Neural progenitor cell (in vitro differentiated cells): ENCODE data around the gene VWA7. TPM values are rescaled to one million over a fixed set of nuclear protein-coding genes. Genes with fewer than 3 reads are reported as not detected.

Experiments used
- DNase-seq: peaks from one replicate; pipeline ENCODE4 v3.0.0-alpha.2; 2016; ENCODE audit warnings: low spot score
- H2AFZ ChIP-seq: fragments of 200-600 bp; sonication (generic); replicated peaks from 2 replicates; pipeline ENCODE4 v1.6.1; 2016; ENCODE audit warnings: antibody characterized with exemption
- H3F3A ChIP-seq: fragments of 200-600 bp; sonication (generic); 2 replicates; pipeline ENCODE4 v1.6.1; 2016; ENCODE audit warnings: antibody characterized with exemption, low read depth
- H3K27ac ChIP-seq: fragments of 200-600 bp; sonication (generic); 2 replicates; pipeline ENCODE4 v1.5.1; 2016; ENCODE audit warnings: mild to moderate bottlenecking
- H3K27me3 ChIP-seq: fragments of 200-600 bp; sonication (generic); 2 replicates; pipeline ENCODE4 v1.6.1; 2016; ENCODE audit warnings: mild to moderate bottlenecking, moderate library complexity
- H3K36me3 ChIP-seq: fragments of 200-600 bp; sonication (generic); 2 replicates; pipeline ENCODE4 v1.5.1; 2016
- H3K4me1 ChIP-seq: fragments of 200-600 bp; sonication (generic); 2 replicates; pipeline ENCODE4 v1.6.1; 2016; ENCODE audit warnings: mixed run types
- H3K4me2 ChIP-seq: fragments of 200-600 bp; sonication (generic); 2 replicates; pipeline ENCODE4 v1.6.1; 2016
- H3K4me3 ChIP-seq: fragments of 200-600 bp; sonication (generic); 2 replicates; pipeline ENCODE4 v1.5.1; 2016
- H3K79me2 ChIP-seq: fragments of 200-600 bp; sonication (generic); 2 replicates; pipeline ENCODE4 v1.6.1; 2016; ENCODE audit warnings: low read depth
- H3K9ac ChIP-seq: fragments of 200-600 bp; sonication (generic); 2 replicates; pipeline ENCODE4 v1.6.1; 2016
- H3K9me3 ChIP-seq: fragments of 200-600 bp; sonication (generic); 2 replicates; pipeline ENCODE4 v1.5.1; 2016; ENCODE audit warnings: low read depth
- H4K20me1 ChIP-seq: fragments of 200-600 bp; sonication (generic); 2 replicates; pipeline ENCODE4 v1.6.1; 2016; ENCODE audit warnings: low read depth
- H3K27ac Mint-ChIP-seq: 3 replicates; pipeline ENCODE4 v1.8.0; 2021; ENCODE audit warnings: mixed read lengths
- H3K27me3 Mint-ChIP-seq: 2 replicates; pipeline ENCODE4 v1.8.0; 2022; ENCODE audit warnings: low read depth, mild to moderate bottlenecking, inconsistent platforms, moderate library complexity, mixed read lengths; ENCODE audit not compliant: insufficient read depth
- H3K36me3 Mint-ChIP-seq: 3 replicates; pipeline ENCODE4 v1.8.0; 2021; ENCODE audit warnings: mixed read lengths
- H3K4me1 Mint-ChIP-seq: 3 replicates; pipeline ENCODE4 v1.8.0; 2021; ENCODE audit warnings: mixed read lengths
- H3K4me3 Mint-ChIP-seq: 3 replicates; pipeline ENCODE4 v1.8.0; 2021; ENCODE audit warnings: mild to moderate bottlenecking, moderate library complexity, mixed read lengths
- H3K9me3 Mint-ChIP-seq: 3 replicates; pipeline ENCODE4 v1.8.0; 2020; ENCODE audit warnings: mixed read lengths
- EZH2 ChIP-seq: fragments of 200-600 bp; sonication (generic); IDR thresholded peaks from 2 replicates; pipeline ENCODE4 v1.6.1; 2017; ENCODE audit warnings: antibody characterized with exemption, mild to moderate bottlenecking, moderate library complexity
- EZH2phosphoT487 ChIP-seq: fragments of 200-600 bp; sonication (generic); IDR thresholded peaks from 2 replicates; pipeline ENCODE4 v1.6.1; 2017; ENCODE audit warnings: antibody characterized with exemption
- total RNA-seq: library from RNA; depleted of rRNA; stranded (reverse); fragments of >200 nt; gene quantifications from 2 replicates; pipeline ENCODE4 v1.2.3, GENCODE V29; 2015; ENCODE audit warnings: low replicate concordance
- TF ChIP-seq, protein P1 (sequence below): fragments of 200-600 bp; sonication (generic); IDR thresholded peaks from 2 replicates; pipeline ENCODE4 v1.5.1; 2017; ENCODE audit warnings: antibody characterized with exemption, mild to moderate bottlenecking

The VWA7 gene
- total RNA-seq, 1 donor from 2014 or later, result 0.34 TPM

DNA sequence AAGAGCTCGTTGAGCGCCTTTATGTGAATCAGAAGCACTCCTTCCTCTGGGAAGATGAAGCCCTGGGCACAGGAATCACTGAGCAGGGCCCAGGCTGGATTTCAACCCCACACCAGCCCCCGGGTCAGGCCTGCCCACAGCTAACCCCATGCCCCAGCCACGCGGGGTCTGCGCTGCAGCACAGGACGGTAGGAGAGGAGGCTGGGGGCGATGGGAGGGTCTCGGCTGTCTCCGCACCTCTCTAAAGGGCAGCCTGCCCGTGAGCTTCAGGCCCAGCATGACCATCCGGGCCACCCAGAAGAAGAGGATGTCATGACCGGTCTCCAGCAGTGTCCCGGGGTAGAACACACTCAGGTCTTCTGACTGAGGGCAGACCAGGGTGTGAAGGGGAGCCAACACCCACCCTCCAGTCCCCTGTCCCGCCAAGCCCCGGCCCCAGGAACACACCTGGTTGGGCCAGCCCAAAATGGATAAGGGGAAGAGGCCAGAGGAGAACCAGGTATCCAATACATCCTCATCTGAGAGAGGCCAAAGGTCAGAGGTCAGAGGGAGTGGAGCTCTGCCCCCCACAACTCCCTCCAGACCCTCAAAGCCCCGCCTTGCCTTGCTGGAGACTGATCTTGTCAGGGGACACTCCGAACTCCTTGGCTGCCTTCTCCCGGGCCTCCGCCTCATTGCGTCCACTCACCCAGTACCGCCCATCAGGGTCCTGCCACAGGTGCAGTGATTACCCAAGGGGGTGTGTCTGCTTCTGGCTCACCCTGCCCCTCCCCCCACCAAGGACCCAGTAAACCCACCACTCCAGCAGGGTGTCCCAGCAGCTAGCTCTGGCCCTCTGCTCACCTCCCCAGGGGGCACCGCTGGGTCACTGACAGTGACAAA, 4.4 kb upstream of the VWA7 start:
- no peak overlapping the region for H3K27ac Mint-ChIP-seq
- no peak overlapping the region for H3K27ac ChIP-seq
- H3K36me3 ChIP-seq, result no peaks in the 10 kb centered on the region
- no peak overlapping the region for H3K9ac ChIP-seq
- no peak overlapping the region for H3K4me2 ChIP-seq
- H4K20me1 ChIP-seq, result no peaks in the 10 kb centered on the region
- H3K4me3 ChIP-seq, result no peak overlapping the region
- H3K79me2 ChIP-seq, result no peaks in the 10 kb centered on the region
- H3K4me1 Mint-ChIP-seq, result peaks cover under 1% of the 10 kb centered on the region
- no peak overlapping the region for H3K4me3 Mint-ChIP-seq
- H3K9me3 ChIP-seq, result no peaks in the 10 kb centered on the region
- H2AFZ ChIP-seq, result no peak overlapping the region
- peaks cover 2% of the 10 kb centered on the region for H3K27me3 Mint-ChIP-seq
- H3K9me3 Mint-ChIP-seq, result no peaks in the 10 kb centered on the region
- H3K27me3 ChIP-seq, result no peaks in the 10 kb centered on the region
- DNase-seq, result no peak
- H3F3A ChIP-seq, result no peaks in the 10 kb centered on the region
- TF ChIP-seq EZH2 (no peak), EZH2phosphoT487 (no peak)
- TF ChIP-seq, protein P1, sequence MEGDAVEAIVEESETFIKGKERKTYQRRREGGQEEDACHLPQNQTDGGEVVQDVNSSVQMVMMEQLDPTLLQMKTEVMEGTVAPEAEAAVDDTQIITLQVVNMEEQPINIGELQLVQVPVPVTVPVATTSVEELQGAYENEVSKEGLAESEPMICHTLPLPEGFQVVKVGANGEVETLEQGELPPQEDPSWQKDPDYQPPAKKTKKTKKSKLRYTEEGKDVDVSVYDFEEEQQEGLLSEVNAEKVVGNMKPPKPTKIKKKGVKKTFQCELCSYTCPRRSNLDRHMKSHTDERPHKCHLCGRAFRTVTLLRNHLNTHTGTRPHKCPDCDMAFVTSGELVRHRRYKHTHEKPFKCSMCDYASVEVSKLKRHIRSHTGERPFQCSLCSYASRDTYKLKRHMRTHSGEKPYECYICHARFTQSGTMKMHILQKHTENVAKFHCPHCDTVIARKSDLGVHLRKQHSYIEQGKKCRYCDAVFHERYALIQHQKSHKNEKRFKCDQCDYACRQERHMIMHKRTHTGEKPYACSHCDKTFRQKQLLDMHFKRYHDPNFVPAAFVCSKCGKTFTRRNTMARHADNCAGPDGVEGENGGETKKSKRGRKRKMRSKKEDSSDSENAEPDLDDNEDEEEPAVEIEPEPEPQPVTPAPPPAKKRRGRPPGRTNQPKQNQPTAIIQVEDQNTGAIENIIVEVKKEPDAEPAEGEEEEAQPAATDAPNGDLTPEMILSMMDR, result no peak
- H3K4me1 ChIP-seq, result no peaks in the 10 kb centered on the region
- peaks cover 18% of the 10 kb centered on the region for H3K36me3 Mint-ChIP-seq

DNA sequence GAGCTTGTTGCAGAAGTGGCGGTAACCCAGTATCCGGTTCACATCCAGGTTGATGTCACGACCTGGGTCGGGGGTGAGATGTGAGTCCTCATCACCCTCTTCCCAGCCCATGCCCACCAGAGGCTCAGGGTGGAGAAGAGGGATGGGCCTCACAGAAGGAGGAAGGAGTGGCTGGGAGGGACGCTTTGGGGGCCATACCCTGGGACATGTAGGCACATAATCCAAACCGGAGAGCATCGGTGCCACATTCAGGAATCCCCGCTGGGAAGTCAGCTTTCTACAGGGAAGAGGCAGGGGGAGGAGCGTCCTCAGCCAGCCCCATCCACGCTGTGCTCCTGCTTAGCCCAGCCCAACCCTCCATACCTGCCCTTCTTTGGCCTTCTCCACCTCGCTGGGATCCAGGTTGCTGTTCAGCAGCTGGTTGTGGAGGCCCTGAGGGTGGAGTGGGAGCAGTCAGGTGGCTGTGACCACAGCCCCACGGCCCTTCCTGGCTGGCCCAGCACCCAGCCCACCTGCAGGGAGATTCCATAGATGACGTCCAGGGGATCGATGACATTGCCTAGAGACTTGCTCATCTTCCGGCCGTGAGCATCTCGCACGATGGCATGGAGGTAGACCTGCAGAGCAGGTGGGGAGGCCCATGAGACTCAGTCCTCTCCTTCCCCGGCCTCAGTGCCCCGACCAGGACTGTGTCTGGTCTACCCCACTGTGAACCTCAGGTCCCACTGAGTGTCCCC, 3.5 kb upstream of the VWA7 start:
- Histone ChIP-seq H3K4me3 (no peak overlapping the region), H3K4me2 (no peak overlapping the region), H3F3A (no peaks in the 10 kb centered on the region), H4K20me1 (no peaks in the 10 kb centered on the region), H3K36me3 (no peaks in the 10 kb centered on the region), H3K27me3 (no peaks in the 10 kb centered on the region), H3K9ac (no peak overlapping the region), H3K79me2 (no peaks in the 10 kb centered on the region), H3K4me1 (no peaks in the 10 kb centered on the region), H3K27ac (no peak overlapping the region), H2AFZ (no peak overlapping the region), H3K9me3 (no peaks in the 10 kb centered on the region)
- Mint-ChIP-seq H3K9me3 (no peaks in the 10 kb centered on the region), H3K4me3 (no peak overlapping the region), H3K4me1 (peaks cover 4% of the 10 kb centered on the region), H3K27me3 (peaks cover 2% of the 10 kb centered on the region), H3K36me3 (peaks cover 16% of the 10 kb centered on the region), H3K27ac (no peak overlapping the region)
- TF ChIP-seq EZH2phosphoT487 (no peak), EZH2 (no peak)
- TF ChIP-seq, protein P1, result no peak
- DNase-seq, result no peak

DNA sequence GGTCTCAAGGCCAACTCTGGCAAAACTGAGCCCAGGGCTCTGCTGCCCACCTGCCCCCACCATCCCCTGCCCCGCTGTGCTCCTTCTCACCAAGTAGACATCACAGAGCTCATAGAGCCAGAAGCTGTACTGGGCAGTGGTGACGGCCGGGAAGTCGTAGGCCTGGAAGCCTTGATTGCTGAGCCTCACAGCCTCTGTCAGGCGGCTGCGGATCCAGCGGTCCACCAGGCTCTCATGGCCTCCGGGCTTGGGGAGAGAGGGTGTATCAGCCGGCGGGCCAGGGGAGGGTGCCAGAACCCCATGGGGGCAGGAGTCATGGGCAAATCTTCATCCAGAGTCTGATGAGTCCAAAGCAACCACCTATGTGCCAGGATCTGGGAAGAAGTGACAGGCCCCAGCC, 2.8 kb upstream of the VWA7 start:
- no peaks in the 10 kb centered on the region for H3K27me3 ChIP-seq
- no peak overlapping the region for H3K4me2 ChIP-seq
- no peaks in the 10 kb centered on the region for H3K36me3 ChIP-seq
- Mint-ChIP-seq H3K36me3 (peaks cover 16% of the 10 kb centered on the region), H3K4me1 (peaks cover 6% of the 10 kb centered on the region), H3K27me3 (peaks cover 2% of the 10 kb centered on the region), H3K4me3 (no peak overlapping the region), H3K9me3 (no peaks in the 10 kb centered on the region), H3K27ac (no peak overlapping the region)
- H2AFZ ChIP-seq, result no peak overlapping the region
- no peak overlapping the region for H3K4me3 ChIP-seq
- DNase-seq, result no peak
- TF ChIP-seq EZH2, result no peak
- no peak overlapping the region for H3K9ac ChIP-seq
- no peaks in the 10 kb centered on the region for H3K79me2 ChIP-seq
- no peaks in the 10 kb centered on the region for H4K20me1 ChIP-seq
- H3K4me1 ChIP-seq, result no peaks in the 10 kb centered on the region
- H3K9me3 ChIP-seq, result no peaks in the 10 kb centered on the region
- no peaks in the 10 kb centered on the region for H3F3A ChIP-seq
- H3K27ac ChIP-seq, result no peak overlapping the region
